SU-DHL-6 (cell line): ENCODE data around the gene PTPN21.

Experiments
- H2AFZ ChIP-seq: fragments of 200-600 bp; sonication (generic); 2 replicates; pipeline ENCODE4 v1.6.1; 2014; ENCODE audit warnings: low read depth, mild to moderate bottlenecking, moderate library complexity, mixed read lengths, antibody characterized with exemption, low read length; ENCODE audit not compliant: severe bottlenecking
- H3F3A ChIP-seq: fragments of 200-600 bp; shearing (Covaris generic); 2 replicates; pipeline ENCODE4 v1.6.0; 2016; ENCODE audit warnings: antibody characterized with exemption, mild to moderate bottlenecking; ENCODE audit not compliant: insufficient read depth
- H3K27ac ChIP-seq: fragments of 200-600 bp; sonication (generic); 2 replicates; pipeline ENCODE4 v1.5.1; 2016; ENCODE audit warnings: low read depth, mild to moderate bottlenecking, low read length, moderate library complexity, mixed read lengths
- H3K27me3 ChIP-seq: fragments of 200-600 bp; sonication (generic), shearing (Covaris generic); 2 replicates; pipeline ENCODE4 v1.6.0; 2014; ENCODE audit warnings: mild to moderate bottlenecking, low read length
- H3K36me3 ChIP-seq: fragments of 200-600 bp; sonication (generic); 2 replicates; pipeline ENCODE4 v1.6.1; 2014; ENCODE audit warnings: mild to moderate bottlenecking, low read length, mixed read lengths
- H3K4me2 ChIP-seq: fragments of 300-600, 200-600 bp; shearing (Covaris generic), sonication (generic); 2 replicates; pipeline ENCODE4 v1.6.0; 2014; ENCODE audit warnings: low read length, low read depth, mild to moderate bottlenecking; ENCODE audit not compliant: poor library complexity, severe bottlenecking
- H3K4me3 ChIP-seq: fragments of 200-600 bp; sonication (generic); 2 replicates; pipeline ENCODE4 v1.5.1; 2014; ENCODE audit warnings: antibody characterized with exemption, low read length, mild to moderate bottlenecking, mixed read lengths; ENCODE audit not compliant: insufficient read depth, poor library complexity, severe bottlenecking
- H3K79me2 ChIP-seq: fragments of 200-600 bp; sonication (generic); 2 replicates; pipeline ENCODE4 v1.6.1; 2014; ENCODE audit warnings: mild to moderate bottlenecking, low read length, moderate library complexity; ENCODE audit not compliant: insufficient read depth
- H3K9ac ChIP-seq: fragments of 200-600 bp; sonication (generic); 2 replicates; pipeline ENCODE4 v1.7.0; 2014; ENCODE audit warnings: mild to moderate bottlenecking, low read length
- H3K9me2 ChIP-seq: fragments of 200-600 bp; sonication (generic); replicated peaks from 2 replicates; pipeline ENCODE4 v1.6.1; 2014; ENCODE audit warnings: low read length; ENCODE audit not compliant: insufficient read depth
- H3K9me3 ChIP-seq: fragments of 200-600 bp; sonication (generic); 2 replicates; pipeline ENCODE4 v1.6.1; 2014; ENCODE audit warnings: low read length, mixed read lengths; ENCODE audit not compliant: insufficient read depth
- H4K20me1 ChIP-seq: fragments of 200-600 bp; sonication (generic); 2 replicates; pipeline ENCODE4 v1.6.1; 2014; ENCODE audit warnings: low read depth, mild to moderate bottlenecking, antibody characterized with exemption, low read length, moderate library complexity, mixed read lengths
- EZH2phosphoT487 ChIP-seq: fragments of 200-600 bp; sonication (generic), shearing (Covaris generic); conservative IDR thresholded peaks from 2 replicates; pipeline ENCODE4 v1.6.1; 2018; ENCODE audit warnings: mild to moderate bottlenecking, antibody characterized with exemption, low read length, moderate library complexity, mixed read lengths
- TF ChIP-seq, protein P1 (sequence below): fragments of 200-600 bp; sonication (generic); IDR thresholded peaks from one replicate; pipeline ENCODE4 v1.5.1; 2017; ENCODE audit warnings: antibody characterized with exemption, mild to moderate bottlenecking, low read length, moderate library complexity; ENCODE audit not compliant: insufficient read depth, poor library complexity, severe bottlenecking

The PTPN21 gene

DNA sequence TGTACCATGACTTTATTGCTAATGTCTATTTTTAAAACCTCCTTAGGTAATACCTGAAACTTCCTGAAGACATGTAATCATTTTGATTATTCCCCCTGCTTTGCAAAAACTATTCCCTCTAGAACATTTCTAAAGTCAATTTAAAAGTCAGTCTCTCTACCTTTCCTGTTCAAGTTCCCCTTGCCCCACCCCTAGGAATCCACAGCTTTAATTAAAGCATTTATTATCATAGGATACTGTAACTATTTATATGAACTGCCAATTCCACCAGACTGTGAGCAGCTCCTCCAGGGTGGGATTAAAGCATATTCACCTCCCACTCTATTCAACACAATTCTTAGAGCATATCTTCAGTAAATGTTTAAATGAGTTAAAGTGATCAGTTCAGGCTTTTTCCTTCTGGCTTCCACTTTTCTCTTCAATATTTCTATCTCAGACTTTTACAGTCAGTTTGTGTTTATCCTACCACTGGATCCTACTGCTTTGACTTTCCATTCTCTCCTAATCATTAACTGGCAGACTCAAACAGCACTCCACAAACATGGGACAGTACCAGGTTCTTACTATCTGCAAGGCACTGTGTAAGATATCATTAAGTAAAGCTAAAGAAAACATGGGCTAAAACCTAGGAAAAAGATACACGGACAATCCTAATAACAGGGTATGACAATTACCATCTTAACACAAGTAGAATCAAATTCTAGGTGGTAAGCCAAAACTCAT, 39.1 kb downstream of the PTPN21 start:
- Histone ChIP-seq H3K4me3 (no peak overlapping the region), H3K9me3 (no peaks in the 10 kb centered on the region), H3K4me2 (no peak overlapping the region), H3K9me2 (no peaks in the 10 kb centered on the region), H3K27ac (no peak overlapping the region), H3K9ac (no peak overlapping the region), H3K79me2 (no peaks in the 10 kb centered on the region), H3K36me3 (no peaks in the 10 kb centered on the region), H3F3A (no peaks in the 10 kb centered on the region), H2AFZ (no peak overlapping the region), H4K20me1 (no peaks in the 10 kb centered on the region), H3K27me3 (no peaks in the 10 kb centered on the region)
- TF ChIP-seq, protein P1, sequence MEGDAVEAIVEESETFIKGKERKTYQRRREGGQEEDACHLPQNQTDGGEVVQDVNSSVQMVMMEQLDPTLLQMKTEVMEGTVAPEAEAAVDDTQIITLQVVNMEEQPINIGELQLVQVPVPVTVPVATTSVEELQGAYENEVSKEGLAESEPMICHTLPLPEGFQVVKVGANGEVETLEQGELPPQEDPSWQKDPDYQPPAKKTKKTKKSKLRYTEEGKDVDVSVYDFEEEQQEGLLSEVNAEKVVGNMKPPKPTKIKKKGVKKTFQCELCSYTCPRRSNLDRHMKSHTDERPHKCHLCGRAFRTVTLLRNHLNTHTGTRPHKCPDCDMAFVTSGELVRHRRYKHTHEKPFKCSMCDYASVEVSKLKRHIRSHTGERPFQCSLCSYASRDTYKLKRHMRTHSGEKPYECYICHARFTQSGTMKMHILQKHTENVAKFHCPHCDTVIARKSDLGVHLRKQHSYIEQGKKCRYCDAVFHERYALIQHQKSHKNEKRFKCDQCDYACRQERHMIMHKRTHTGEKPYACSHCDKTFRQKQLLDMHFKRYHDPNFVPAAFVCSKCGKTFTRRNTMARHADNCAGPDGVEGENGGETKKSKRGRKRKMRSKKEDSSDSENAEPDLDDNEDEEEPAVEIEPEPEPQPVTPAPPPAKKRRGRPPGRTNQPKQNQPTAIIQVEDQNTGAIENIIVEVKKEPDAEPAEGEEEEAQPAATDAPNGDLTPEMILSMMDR, result no peak
- no peak for TF ChIP-seq EZH2phosphoT487

DNA sequence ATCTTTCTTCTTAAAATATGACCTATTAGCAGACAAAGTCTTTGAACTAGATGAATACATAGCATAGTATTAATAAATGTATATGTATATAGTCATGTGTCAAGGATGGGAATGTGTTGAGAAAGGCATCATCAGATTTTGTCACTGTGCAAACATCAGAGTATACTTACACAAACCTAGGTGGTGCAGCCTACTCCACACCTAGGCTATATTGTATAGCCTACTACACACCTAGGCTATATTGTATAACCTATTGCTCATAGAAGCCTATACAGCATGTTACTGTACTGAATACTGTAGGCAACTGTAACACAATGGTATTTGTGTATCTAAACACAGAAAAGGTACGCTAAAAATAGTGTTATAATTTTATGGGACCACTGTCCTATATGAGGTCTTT, 47.6 kb downstream of the PTPN21 start:
- Histone ChIP-seq H3F3A (no peaks in the 10 kb centered on the region), H3K79me2 (no peaks in the 10 kb centered on the region), H3K9me3 (no peaks in the 10 kb centered on the region), H3K9ac (no peak overlapping the region), H3K4me3 (no peak overlapping the region), H3K27ac (no peak overlapping the region), H3K9me2 (no peaks in the 10 kb centered on the region), H3K4me2 (no peak overlapping the region), H2AFZ (no peak overlapping the region), H4K20me1 (no peaks in the 10 kb centered on the region), H3K36me3 (no peaks in the 10 kb centered on the region), H3K27me3 (no peaks in the 10 kb centered on the region)
- TF ChIP-seq EZH2phosphoT487, result no peak
- TF ChIP-seq, protein P1, result no peak

DNA sequence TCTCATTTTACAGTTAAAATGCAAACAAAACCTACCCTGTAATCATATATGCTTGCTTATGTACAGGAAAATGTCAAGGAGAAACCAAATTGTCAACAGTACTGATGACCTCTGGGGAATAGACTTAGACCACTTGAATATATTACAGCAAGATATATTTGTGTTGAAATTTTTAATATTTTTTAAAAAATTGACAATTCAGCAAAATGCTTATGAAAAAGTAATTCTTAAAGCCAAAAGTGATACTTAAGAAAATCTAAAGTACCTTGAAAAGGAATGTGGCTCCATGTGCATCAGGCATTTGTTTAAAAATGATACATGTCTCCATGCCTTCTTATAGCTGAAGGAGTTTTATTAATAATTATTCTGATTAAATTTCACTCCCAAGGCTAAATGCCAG, 49.2 kb downstream of the PTPN21 start:
- TF ChIP-seq, protein P1, result no peak
- no peak for TF ChIP-seq EZH2phosphoT487

More for the DNA sequence above, 49.2 kb downstream of the PTPN21 start:
- no peaks in the 10 kb centered on the region for H3K36me3 ChIP-seq
- no peaks in the 10 kb centered on the region for H3K27me3 ChIP-seq
- no peaks in the 10 kb centered on the region for H3F3A ChIP-seq
- H3K9ac ChIP-seq, result no peak overlapping the region
- no peak overlapping the region for H2AFZ ChIP-seq
- H3K27ac ChIP-seq, result no peak overlapping the region
- H4K20me1 ChIP-seq, result no peaks in the 10 kb centered on the region
- H3K9me2 ChIP-seq, result no peaks in the 10 kb centered on the region
- no peak overlapping the region for H3K4me3 ChIP-seq
- no peak overlapping the region for H3K4me2 ChIP-seq
- H3K79me2 ChIP-seq, result no peaks in the 10 kb centered on the region
- H3K9me3 ChIP-seq, result no peaks in the 10 kb centered on the region
